ENCODE measurements around the gene HSPH1. TPM values are rescaled to one million over a fixed set of nuclear protein-coding genes. Genes with fewer than 3 reads are reported as not detected.

HSPH1 gene
- total and polyA plus RNA-seq, 7 donors = 32.6 to 106 (median 72.6) TPM

DNA sequence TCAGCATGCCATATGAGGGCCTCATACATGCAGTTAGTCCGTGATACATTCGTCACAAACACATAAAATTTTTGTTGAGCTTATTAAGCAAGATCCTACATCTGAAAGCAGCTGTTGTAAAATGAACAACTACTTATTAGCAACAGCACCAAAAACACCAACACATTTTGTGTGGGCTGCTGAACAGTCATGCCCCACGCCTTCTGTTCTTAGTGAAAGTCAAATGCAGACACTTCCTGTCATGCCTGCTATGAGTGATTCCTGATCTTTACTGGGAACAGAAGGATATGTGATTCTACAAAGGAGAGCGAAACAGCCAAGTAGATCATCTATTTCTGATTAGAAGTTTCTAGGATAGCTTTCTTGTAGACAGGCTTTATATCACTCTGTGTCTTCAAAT is 33.9 kb upstream of the HSPH1 start:
- WGBS, 3 donors = 90 to 97% (median 96%) methylated on average over 4 of the region's 4 CpGs
- H3K27ac ChIP-seq = no peak overlapping the region
- H3K27me3 ChIP-seq (ENCODE audit: insufficient read depth in 3 of 3, low read length in 2 of 3) = no peaks in the 10 kb centered on the region
- no peaks in the 10 kb centered on the region for H3K36me3 ChIP-seq (ENCODE audit: insufficient read depth in 1 of 2, low read depth in 1 of 2)
- H3K4me3 ChIP-seq = no peak overlapping the region
- no peaks in the 10 kb centered on the region for H3K9me3 ChIP-seq
- DNase-seq (no peak), ATAC-seq (no peak)
- peaks cover 8% of the 10 kb centered on the region for H3K4me1 ChIP-seq
- intact Hi-C loops (cut with DNase I) = no loop called here
- TF ChIP-seq, protein P1, sequence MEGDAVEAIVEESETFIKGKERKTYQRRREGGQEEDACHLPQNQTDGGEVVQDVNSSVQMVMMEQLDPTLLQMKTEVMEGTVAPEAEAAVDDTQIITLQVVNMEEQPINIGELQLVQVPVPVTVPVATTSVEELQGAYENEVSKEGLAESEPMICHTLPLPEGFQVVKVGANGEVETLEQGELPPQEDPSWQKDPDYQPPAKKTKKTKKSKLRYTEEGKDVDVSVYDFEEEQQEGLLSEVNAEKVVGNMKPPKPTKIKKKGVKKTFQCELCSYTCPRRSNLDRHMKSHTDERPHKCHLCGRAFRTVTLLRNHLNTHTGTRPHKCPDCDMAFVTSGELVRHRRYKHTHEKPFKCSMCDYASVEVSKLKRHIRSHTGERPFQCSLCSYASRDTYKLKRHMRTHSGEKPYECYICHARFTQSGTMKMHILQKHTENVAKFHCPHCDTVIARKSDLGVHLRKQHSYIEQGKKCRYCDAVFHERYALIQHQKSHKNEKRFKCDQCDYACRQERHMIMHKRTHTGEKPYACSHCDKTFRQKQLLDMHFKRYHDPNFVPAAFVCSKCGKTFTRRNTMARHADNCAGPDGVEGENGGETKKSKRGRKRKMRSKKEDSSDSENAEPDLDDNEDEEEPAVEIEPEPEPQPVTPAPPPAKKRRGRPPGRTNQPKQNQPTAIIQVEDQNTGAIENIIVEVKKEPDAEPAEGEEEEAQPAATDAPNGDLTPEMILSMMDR (IDR thresholded peaks at IDR 0.05) = no peak

GRCh38 chr13:31192306-31192705 is 30.6 kb upstream of the HSPH1 start:
- H3K27me3 ChIP-seq (ENCODE audit: insufficient read depth in 3 of 3, low read length in 2 of 3) = no peaks in the 10 kb centered on the region
- no peak overlapping the region for H3K27ac ChIP-seq
- intact Hi-C loops (cut with DNase I) = no loop called here
- TF ChIP-seq, protein P1 (IDR thresholded peaks at IDR 0.05) = no peak
- no peaks in the 10 kb centered on the region for H3K9me3 ChIP-seq
- H3K4me3 ChIP-seq = no peak overlapping the region
- DNase-seq = peak in 1 of 2 donors; percentile 55
- H3K4me1 ChIP-seq = peaks cover 8% of the 10 kb centered on the region
- H3K36me3 ChIP-seq (ENCODE audit: insufficient read depth in 1 of 2, low read depth in 1 of 2) = no peaks in the 10 kb centered on the region
- ATAC-seq = peak; percentile 75 to 87 (median 80)
- WGBS, 3 donors = 28 to 34% (median 34%) methylated on average over 6 of the region's 6 CpGs

DNA sequence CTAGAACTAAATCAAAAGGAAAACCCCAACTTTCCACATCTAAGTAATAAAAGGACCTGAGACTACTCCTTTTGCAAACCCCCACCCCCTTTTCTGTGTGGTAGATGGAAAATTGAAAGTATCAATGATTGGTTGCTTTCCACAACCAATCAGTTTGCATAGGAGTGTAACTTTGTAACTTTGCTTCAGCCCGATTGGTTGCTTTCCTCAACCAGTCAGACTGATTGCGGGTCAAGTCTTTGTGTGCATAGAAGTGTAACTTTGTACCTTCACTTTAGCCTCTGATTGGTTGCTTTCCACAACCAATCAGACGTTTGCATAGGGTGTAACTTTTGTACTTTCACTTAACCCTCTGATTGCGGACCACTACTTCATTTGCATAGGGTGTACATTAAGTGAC is 30.0 kb upstream of the HSPH1 start:
- intact Hi-C loops (cut with DNase I) = no loop called here
- Histone ChIP-seq H3K36me3 (ENCODE audit: insufficient read depth in 1 of 2, low read depth in 1 of 2) (no peaks in the 10 kb centered on the region), H3K9me3 (no peaks in the 10 kb centered on the region), H3K4me3 (no peak overlapping the region), H3K27ac (no peak overlapping the region), H3K27me3 (ENCODE audit: insufficient read depth in 3 of 3, low read length in 2 of 3) (no peaks in the 10 kb centered on the region), H3K4me1 (peaks cover 8% of the 10 kb centered on the region)
- TF ChIP-seq, protein P1 (IDR thresholded peaks at IDR 0.05) = no peak
- ATAC-seq (no peak), DNase-seq (no peak)
- WGBS, 3 donors = 79 to 88% (median 82%) methylated on average over 4 of the region's 4 CpGs

- TF ChIP-seq, protein P1 (IDR thresholded peaks at IDR 0.05) = no peak
- ATAC-seq (no peak), DNase-seq (no peak)
- Histone ChIP-seq H3K36me3 (ENCODE audit: insufficient read depth in 1 of 2, low read depth in 1 of 2) (no peaks in the 10 kb centered on the region), H3K4me1 (no peaks in the 10 kb centered on the region), H3K27me3 (ENCODE audit: insufficient read depth in 3 of 3, low read length in 2 of 3) (no peaks in the 10 kb centered on the region), H3K4me3 (no peak overlapping the region), H3K9me3 (no peaks in the 10 kb centered on the region), H3K27ac (no peak overlapping the region)
- WGBS, 3 donors = 79 to 81% (median 81%) methylated on average over 7 of the region's 7 CpGs
- intact Hi-C loops (cut with DNase I) = no loop called here
Measured at GRCh38 chr13:31184981-31185645, 23.4 kb upstream of the HSPH1 start.

DNA sequence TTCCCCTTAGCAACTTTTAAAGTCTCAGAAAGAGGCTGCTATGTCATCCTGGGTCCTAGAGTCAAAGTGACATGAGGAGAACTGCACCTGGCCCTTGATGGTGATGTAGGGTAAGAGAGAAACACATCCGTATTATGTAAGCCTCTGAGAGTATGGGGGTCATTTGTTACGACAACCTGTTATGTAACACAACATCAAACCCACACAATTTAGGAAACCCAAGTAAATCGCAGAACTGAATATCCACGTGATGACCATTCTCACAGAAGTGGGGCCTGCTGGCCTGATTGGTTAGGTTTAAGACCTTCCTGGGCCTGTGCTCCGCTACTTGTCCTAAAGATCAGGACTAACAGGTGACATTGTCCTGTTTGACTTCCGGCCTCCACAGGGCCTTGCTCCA is 22.7 kb upstream of the HSPH1 start:
- H3K27ac ChIP-seq = no peak overlapping the region
- WGBS, 3 donors = 93 to 95% (median 94%) methylated on average over 6 of the region's 6 CpGs

More for the DNA sequence above, 22.7 kb upstream of the HSPH1 start:
- TF ChIP-seq, protein P1 (IDR thresholded peaks at IDR 0.05) = no peak
- Histone ChIP-seq H3K4me3 (no peak overlapping the region), H3K9me3 (no peaks in the 10 kb centered on the region), H3K27me3 (ENCODE audit: insufficient read depth in 3 of 3, low read length in 2 of 3) (no peaks in the 10 kb centered on the region), H3K4me1 (no peaks in the 10 kb centered on the region), H3K36me3 (ENCODE audit: insufficient read depth in 1 of 2, low read depth in 1 of 2) (no peaks in the 10 kb centered on the region)
- intact Hi-C loops (cut with DNase I) = no loop called here
- DNase-seq (no peak), ATAC-seq (no peak)
